Glutamatergic neuron (in vitro differentiated cells): Measurements from ENCODE around the gene IGFALS. TPM values are rescaled to one million over a fixed set of nuclear protein-coding genes. Genes with fewer than 3 reads are reported as not detected.
A peak's percentile ranks its signal among the peaks of the same experiment; 100 is the strongest.

Experiments used
- DNase-seq: peaks from one replicate; pipeline ENCODE4 v3.0.0; 2022
- H3K27ac Mint-ChIP-seq: one replicate; pipeline ENCODE4 v1.8.0; 2020; ENCODE audit warnings: mild to moderate bottlenecking, mixed read lengths, inconsistent platforms; ENCODE audit not compliant: unreplicated experiment
- H3K27me3 Mint-ChIP-seq: one replicate; pipeline ENCODE4 v1.8.0; 2020; ENCODE audit warnings: mild to moderate bottlenecking, moderate library complexity, mixed read lengths, inconsistent platforms; ENCODE audit not compliant: unreplicated experiment
- H3K36me3 Mint-ChIP-seq: one replicate; pipeline ENCODE4 v1.8.0; 2020; ENCODE audit warnings: mild to moderate bottlenecking, mixed read lengths, inconsistent platforms; ENCODE audit not compliant: unreplicated experiment
- H3K4me1 Mint-ChIP-seq: one replicate; pipeline ENCODE4 v1.8.0; 2020; ENCODE audit warnings: mild to moderate bottlenecking, low read depth, mixed read lengths, inconsistent platforms; ENCODE audit not compliant: unreplicated experiment
- H3K4me3 Mint-ChIP-seq: one replicate; pipeline ENCODE4 v1.8.0; 2020; ENCODE audit warnings: mild to moderate bottlenecking, mixed read lengths, inconsistent platforms; ENCODE audit not compliant: unreplicated experiment
- H3K9me3 Mint-ChIP-seq: one replicate; pipeline ENCODE4 v1.8.0; 2020; ENCODE audit warnings: mild to moderate bottlenecking, moderate library complexity, mixed read lengths, inconsistent platforms; ENCODE audit not compliant: unreplicated experiment
- CTCF ChIP-seq: fragments of 200-600 bp; sonication (generic); IDR thresholded peaks from one replicate; pipeline ENCODE4 v1.5.0; 2021; ENCODE audit not compliant: partially characterized antibody, unreplicated experiment
- long read RNA-seq: library from polyadenylated mRNA; unstranded; transcript quantifications from one replicate; pipeline ENCODE4 v2.0.0, GENCODE V29; 2020; ENCODE audit not compliant: unreplicated experiment
- total RNA-seq: library from RNA; stranded (reverse); fragmentation: NEBNext Ultra II Directional; extraction: Animal tissue kit (Norgen Biotek cat#: 25700); gene quantifications from one replicate; pipeline ENCODE4 v1.2.1, GENCODE V29; 2021; ENCODE audit not compliant: unreplicated experiment

Gene IGFALS
- 0.39 TPM for total RNA-seq
- long read RNA-seq = 0 reads

- peaks cover 5% of the 10 kb centered on the region for H3K9me3 Mint-ChIP-seq
- H3K27ac Mint-ChIP-seq = no peak within 1 kb of the TSS
- TF ChIP-seq CTCF = no peak
- no peak for DNase-seq
- H3K4me3 Mint-ChIP-seq = no peak within 1 kb of the TSS
- no peaks in the 10 kb centered on the region for H3K27me3 Mint-ChIP-seq
- no peaks in the 10 kb centered on the region for H3K36me3 Mint-ChIP-seq
- H3K4me1 Mint-ChIP-seq = no peaks in the 10 kb centered on the region
Measured at GRCh38 chr16:1793578-1794220, at the start of gene IGFALS. Gene IGFALS, minus strand, starts transcription at chr16:1793705. Its CDS starts 53 bp downstream, at chr16:1793652.

- Mint-ChIP-seq H3K27me3 (peaks cover 2% of the 10 kb centered on the region), H3K27ac (peak overlapping the region; percentile 50), H3K4me3 (peak overlapping the region; percentile 20), H3K4me1 (no peaks in the 10 kb centered on the region), H3K9me3 (no peaks in the 10 kb centered on the region), H3K36me3 (no peaks in the 10 kb centered on the region)
- no peak for TF ChIP-seq CTCF
- DNase-seq = no peak
Measured at GRCh38 chr16:1839554-1839953, 46.0 kb upstream of the IGFALS start.

GRCh38 chr16:1834096-1834495, 40.6 kb upstream of the IGFALS start:
- H3K27me3 Mint-ChIP-seq = no peaks in the 10 kb centered on the region
- TF ChIP-seq CTCF = no peak
- no peak overlapping the region for H3K27ac Mint-ChIP-seq

GRCh38 chr16:1832838-1833454, 39.4 kb upstream of the IGFALS start:
- TF ChIP-seq CTCF = no peak
- H3K27me3 Mint-ChIP-seq = no peaks in the 10 kb centered on the region
- no peaks in the 10 kb centered on the region for H3K9me3 Mint-ChIP-seq

More at GRCh38 chr16:1834096-1834495, 40.6 kb upstream of the IGFALS start:
- no peaks in the 10 kb centered on the region for H3K9me3 Mint-ChIP-seq
- no peaks in the 10 kb centered on the region for H3K36me3 Mint-ChIP-seq
- no peak for DNase-seq
- no peak overlapping the region for H3K4me3 Mint-ChIP-seq
- peaks cover 4% of the 10 kb centered on the region for H3K4me1 Mint-ChIP-seq

More at GRCh38 chr16:1832838-1833454, 39.4 kb upstream of the IGFALS start:
- Mint-ChIP-seq H3K27ac (no peak overlapping the region), H3K4me3 (peak overlapping the region; percentile 21), H3K4me1 (peaks cover 10% of the 10 kb centered on the region), H3K36me3 (no peaks in the 10 kb centered on the region)
- DNase-seq = no peak
